ENCODE results near the gene NPAS2.

GRCh38 chr2:100818606-100819369 is 1.2 kb upstream of the NPAS2 start:
- TF ChIP-seq CTCF (IDR thresholded peaks at IDR 0.05): peak in 1 of 3 experiments; percentile 5
- peak; percentile 61 for TF ChIP-seq EP300 (IDR thresholded peaks at IDR 0.05)
- no peak for TF ChIP-seq POLR2A (IDR thresholded peaks at IDR 0.05; ENCODE audit: low read depth)

All from esophagus muscularis mucosa (tissue), 4 donors.